Ovary (tissue), 3 donors: ENCODE data around the gene SLC38A3.

Source experiments
- POLR2A ChIP-seq: fragments of 450-650 bp; IDR thresholded peaks from one replicate; pipeline ENCODE4 v1.6.1; 2017; ENCODE audit warnings: antibody characterized with exemption, mild to moderate bottlenecking, moderate library complexity
- TF ChIP-seq, protein P1 (sequence below), 3 donors: fragments of 450-650 bp in 2 of 3; fragments of 200-600 bp in 1 of 3; IDR thresholded peaks; one replicate each; pipeline versions ENCODE4 v1.5.1 to v1.8.0; 2016 to 2022; ENCODE audit warnings: antibody characterized with exemption in 3 of 3, mild to moderate bottlenecking in 1 of 3
- donor health status: DM: no; HTN: no; CAD: no.

DNA sequence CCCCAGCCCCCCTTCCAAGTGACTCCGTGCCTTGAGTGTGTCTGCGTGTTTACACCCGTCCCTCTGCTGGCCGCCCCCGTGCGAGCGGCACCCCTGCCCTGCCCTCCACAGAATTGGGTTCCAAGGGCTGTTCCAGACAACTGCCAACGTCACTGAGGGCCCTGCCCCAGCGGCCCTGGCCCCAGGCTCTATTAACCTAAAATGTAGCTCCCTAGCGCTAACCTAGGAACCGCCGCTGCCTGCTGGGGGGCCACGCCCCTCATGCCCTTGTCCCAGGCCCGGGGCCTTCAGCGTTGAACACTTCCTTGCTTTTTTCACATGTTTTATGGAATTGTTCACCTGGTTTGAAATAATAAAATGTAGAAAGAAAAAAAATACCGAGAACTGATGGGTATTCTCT lies 53.9 kb downstream of the SLC38A3 start:
- TF ChIP-seq POLR2A = no peak
- TF ChIP-seq, protein P1, sequence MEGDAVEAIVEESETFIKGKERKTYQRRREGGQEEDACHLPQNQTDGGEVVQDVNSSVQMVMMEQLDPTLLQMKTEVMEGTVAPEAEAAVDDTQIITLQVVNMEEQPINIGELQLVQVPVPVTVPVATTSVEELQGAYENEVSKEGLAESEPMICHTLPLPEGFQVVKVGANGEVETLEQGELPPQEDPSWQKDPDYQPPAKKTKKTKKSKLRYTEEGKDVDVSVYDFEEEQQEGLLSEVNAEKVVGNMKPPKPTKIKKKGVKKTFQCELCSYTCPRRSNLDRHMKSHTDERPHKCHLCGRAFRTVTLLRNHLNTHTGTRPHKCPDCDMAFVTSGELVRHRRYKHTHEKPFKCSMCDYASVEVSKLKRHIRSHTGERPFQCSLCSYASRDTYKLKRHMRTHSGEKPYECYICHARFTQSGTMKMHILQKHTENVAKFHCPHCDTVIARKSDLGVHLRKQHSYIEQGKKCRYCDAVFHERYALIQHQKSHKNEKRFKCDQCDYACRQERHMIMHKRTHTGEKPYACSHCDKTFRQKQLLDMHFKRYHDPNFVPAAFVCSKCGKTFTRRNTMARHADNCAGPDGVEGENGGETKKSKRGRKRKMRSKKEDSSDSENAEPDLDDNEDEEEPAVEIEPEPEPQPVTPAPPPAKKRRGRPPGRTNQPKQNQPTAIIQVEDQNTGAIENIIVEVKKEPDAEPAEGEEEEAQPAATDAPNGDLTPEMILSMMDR (IDR thresholded peaks at IDR 0.05) = no peak
